ENCODE data around the gene GRIK3. TPM values are rescaled to one million over a fixed set of nuclear protein-coding genes. Genes with fewer than 3 reads are reported as not detected.

GRIK3 gene
- total and polyA plus RNA-seq, 4 donors, result 0.03 to 0.08 (median 0.05) TPM; not detected in 1

GRCh38 chr1:36836916-36837315, 197.4 kb downstream of the GRIK3 start:
- TF ChIP-seq YY1 (IDR thresholded peaks at IDR 0.05) (no peak), REST (IDR thresholded peaks at IDR 0.05) (no peak), FOXA2 (IDR thresholded peaks at IDR 0.05) (no peak), MAX (IDR thresholded peaks at IDR 0.05) (no peak), GABPA (IDR thresholded peaks at IDR 0.05 in 1 of 2, conservative IDR thresholded peaks at IDR 0.05 in 1 of 2) (no peak), FOXA1 (IDR thresholded peaks at IDR 0.05) (no peak), RAD21 (IDR thresholded peaks at IDR 0.05) (no peak), EGR1 (IDR thresholded peaks at IDR 0.05; ENCODE audit: low read depth in 2 of 2) (no peak), RXRA (IDR thresholded peaks at IDR 0.05) (no peak), TAF1 (conservative IDR thresholded peaks at IDR 0.05) (no peak), ZBTB33 (IDR thresholded peaks at IDR 0.05) (no peak), JUND (IDR thresholded peaks at IDR 0.05) (no peak), HNF4G (IDR thresholded peaks at IDR 0.05) (no peak), HNF4A (conservative IDR thresholded peaks at IDR 0.05) (no peak), ATF3 (IDR thresholded peaks at IDR 0.05) (no peak), CTCF (IDR thresholded peaks at IDR 0.05; ENCODE audit: low read depth, low read length, missing input control) (no peak), SP1 (IDR thresholded peaks at IDR 0.05) (no peak), NR2F2 (IDR thresholded peaks at IDR 0.05) (no peak)
- Histone ChIP-seq H3K4me3 (ENCODE audit: low read depth in 1 of 3, low read length in 3 of 3) (no peak overlapping the region), H3K27me3 (ENCODE audit: control insufficient read depth in 4 of 4, insufficient read depth in 4 of 4, low read length in 3 of 4) (peaks cover 0 to 3% (median 2%) of the 10 kb centered on the region in 4 donors), H3K9ac (ENCODE audit: low read depth in 1 of 2, low read length in 2 of 2) (no peak overlapping the region), H3K4me1 (ENCODE audit: control insufficient read depth in 4 of 4, insufficient read depth in 4 of 4, low read length in 3 of 4) (no peaks in the 10 kb centered on the region), H3K9me3 (ENCODE audit: control insufficient read depth in 4 of 4, low read length in 3 of 4) (no peaks in the 10 kb centered on the region), H3K36me3 (ENCODE audit: control insufficient read depth in 4 of 4, insufficient read depth in 3 of 4, low read depth in 1 of 4, low read length in 3 of 4) (no peaks in the 10 kb centered on the region), H3K27ac (ENCODE audit: low read depth in 1 of 2, low read length in 2 of 2) (no peak overlapping the region)
- no peak for DNase-seq (ENCODE audit: low spot score)
- WGBS, result 39% methylated on average over 3 of the region's 3 CpGs

Measured in liver (tissue), 9 donors.